Mucosa of descending colon (tissue), 3 donors: ENCODE measurements around the gene FGFRL1. TPM values are rescaled to one million over a fixed set of nuclear protein-coding genes. Genes with fewer than 3 reads are reported as not detected.
A peak's percentile ranks its signal among the peaks of the same experiment; 100 is the strongest.

Experiments used
- ATAC-seq: fragments of 200-7000 bp; cut with Tn5 transposase; one replicate; pipeline ENCODE4 v1.9.1; 2020; ENCODE audit warnings: mild to moderate bottlenecking, moderate library complexity
- DNase-seq, 3 donors: peaks; one replicate each; pipeline ENCODE4 v3.0.0-alpha.2; 2020
- H3K36me3 ChIP-seq: fragments of 200-600 bp; one replicate; pipeline ENCODE4 v1.8.0; 2021; ENCODE audit warnings: low read depth, mild to moderate bottlenecking
- H3K4me1 ChIP-seq: fragments of 200-600 bp; one replicate; pipeline ENCODE4 v1.8.0; 2021; ENCODE audit warnings: low read depth, mild to moderate bottlenecking
- H3K4me3 ChIP-seq: fragments of 200-600 bp; one replicate; pipeline ENCODE4 v1.8.0; 2021; ENCODE audit warnings: mild to moderate bottlenecking
- H3K9me3 ChIP-seq: fragments of 200-600 bp; one replicate; pipeline ENCODE4 v1.8.0; 2021; ENCODE audit warnings: mild to moderate bottlenecking
- CTCF ChIP-seq: fragments of 200-600 bp; IDR thresholded peaks from one replicate; pipeline ENCODE4 v1.8.0; 2022; ENCODE audit warnings: antibody characterized with exemption, mild to moderate bottlenecking
- intact Hi-C, 2 donors: fragments of 100-400 bp; cut with DNase I in 1 of 2; cut with micrococcal nuclease in 1 of 2; formaldehyde crosslinking; loops; one replicate each; pipeline versions ENCODE4 v1.11.0 to v1.11.1; 2022; cut with DNase I, micrococcal nuclease
- total RNA-seq, 3 donors: library from RNA; stranded (reverse); fragmentation: NEBNext Ultra II Directional in 2 of 3; extraction: Animal tissue kit (Norgen Biotek cat#: 25700) in 2 of 3; gene quantifications; one replicate each; pipeline versions ENCODE4 v1.2.1 to v1.2.4, GENCODE V29; 2021 to 2023
- donor health status: DM: no; HTN: no; CAD: no; lungs with moderate emphysema.
- donor health status: DM: no; HTN: no; CAD: no.
- donor health status: DM: no; HTN: yes; CAD: no.

FGFRL1 gene
- total RNA-seq, 3 donors from 2014 or later: 14.7 to 19.3 (median 16.9) TPM

GRCh38 chr4:1072830-1073446 lies 61.5 kb downstream of the FGFRL1 start:
- Histone ChIP-seq H3K36me3 (no peaks in the 10 kb centered on the region), H3K4me3 (no peak overlapping the region), H3K4me1 (peaks cover 7% of the 10 kb centered on the region), H3K9me3 (no peaks in the 10 kb centered on the region)
- DNase-seq: peak in 2 of 3 donors; percentile 75 to 84
- peak; percentile 98 for ATAC-seq
- intact Hi-C loops: no loop called here
- TF ChIP-seq CTCF: peak; percentile 61

- Histone ChIP-seq H3K9me3 (no peaks in the 10 kb centered on the region), H3K4me1 (peaks cover 7% of the 10 kb centered on the region), H3K4me3 (no peak overlapping the region), H3K36me3 (no peaks in the 10 kb centered on the region)
- no peak for TF ChIP-seq CTCF
- intact Hi-C loops: no loop called here
- DNase-seq (no peak), ATAC-seq (no peak)
Measured at GRCh38 chr4:1074077-1074476, 62.7 kb downstream of the FGFRL1 start.

- ATAC-seq (no peak), DNase-seq (no peak)
- H3K9me3 ChIP-seq: no peaks in the 10 kb centered on the region
- intact Hi-C loops: no loop called here
- no peaks in the 10 kb centered on the region for H3K36me3 ChIP-seq
- peaks cover 7% of the 10 kb centered on the region for H3K4me1 ChIP-seq
- no peak for TF ChIP-seq CTCF
- H3K4me3 ChIP-seq: no peak overlapping the region
Measured at GRCh38 chr4:1075225-1075624, 63.8 kb downstream of the FGFRL1 start.

GRCh38 chr4:1075809-1076699 lies 64.6 kb downstream of the FGFRL1 start:
- H3K36me3 ChIP-seq: no peaks in the 10 kb centered on the region
- H3K4me1 ChIP-seq: peaks cover 7% of the 10 kb centered on the region
- ATAC-seq (no peak), DNase-seq (no peak)
- H3K9me3 ChIP-seq: no peaks in the 10 kb centered on the region
- intact Hi-C loops: no loop called here
- TF ChIP-seq CTCF: no peak
- no peak overlapping the region for H3K4me3 ChIP-seq

Other genes with a start within 250 kb of the FGFRL1 start
- gene CPLX1, start 185.5 kb upstream of the FGFRL1 start, total RNA-seq: 1 to 10 TPM; 1.9 to 3.4 (median 2.7) TPM
- 100 to 1,000 TPM; 155 to 259 (median 244) TPM for gene GAK, start 79.3 kb upstream of the FGFRL1 start, total RNA-seq
- gene TMEM175, start 79.2 kb upstream of the FGFRL1 start, total RNA-seq: 10 to 100 TPM; 30.1 to 39.0 (median 37.5) TPM
- 10 to 100 TPM; 31.8 to 56.1 (median 41.7) TPM for gene DGKQ, start 38.1 kb upstream of the FGFRL1 start, total RNA-seq
- 10 to 100 TPM; 29.7 to 45.7 (median 33.4) TPM for gene IDUA, start 24.6 kb upstream of the FGFRL1 start, total RNA-seq
- gene SLC26A1, start 18.2 kb upstream of the FGFRL1 start, total RNA-seq: 1 to 10 TPM in 2 of 3 donors, under 1 TPM in 1; 0.85 to 2.8 (median 1.9) TPM
- 1 to 10 TPM; 2.3 to 4.9 (median 3.9) TPM for gene RNF212, start 101.9 kb downstream of the FGFRL1 start, total RNA-seq
- 10 to 100 TPM; 19.6 to 42.1 (median 41.4) TPM for gene SPON2, start 161.0 kb downstream of the FGFRL1 start, total RNA-seq
- 100 to 1,000 TPM; 151 to 188 (median 168) TPM for gene CTBP1, start 237.5 kb downstream of the FGFRL1 start, total RNA-seq